H1 (cell line): Measurements from ENCODE around the gene BACE2. TPM values are rescaled to one million over a fixed set of nuclear protein-coding genes. Genes with fewer than 3 reads are reported as not detected.

ENCODE experiments used
- SP1 ChIP-seq: IDR thresholded peaks from 2 replicates; pipeline ENCODE4 v1.6.1; 2011; ENCODE audit warnings: low read depth, low read length
- TEAD4 ChIP-seq: IDR thresholded peaks from 2 replicates; pipeline ENCODE4 v1.6.1; 2012; ENCODE audit warnings: low read depth, low read length, inconsistent platforms, mixed read lengths
- polyA plus RNA-seq, 7 experiments: library from polyadenylated mRNA; depleted of rRNA in 3 of 7; stranded (reverse) in 5 of 7; unstranded in 2 of 7; fragments of >200 nt in 5 of 7; fragments of 200-250 nt in 2 of 7; gene quantifications; 1 replicate in 5 of 7; 2 replicates in 1 of 7; 4 replicates in 1 of 7; pipeline versions ENCODE4 v1.2.1 to v1.2.3, GENCODE V29; 2011 to 2013; ENCODE audit warnings: missing spikeins in 2 of 7, mixed read lengths in 2 of 7
- total RNA-seq: library from RNA; stranded (reverse); fragmentation: NEBNext Ultra II Directional; extraction: Animal tissue kit (Norgen Biotek cat#: 25700); gene quantifications from 2 replicates; pipeline ENCODE4 v1.2.1, GENCODE V29; 2021

Gene BACE2
- total and polyA plus RNA-seq, 2 of the 8 experiments (the other 6 are each of a cell fraction or from before 2014, with no cell fraction given): 8.1 to 10.9 TPM

DNA sequence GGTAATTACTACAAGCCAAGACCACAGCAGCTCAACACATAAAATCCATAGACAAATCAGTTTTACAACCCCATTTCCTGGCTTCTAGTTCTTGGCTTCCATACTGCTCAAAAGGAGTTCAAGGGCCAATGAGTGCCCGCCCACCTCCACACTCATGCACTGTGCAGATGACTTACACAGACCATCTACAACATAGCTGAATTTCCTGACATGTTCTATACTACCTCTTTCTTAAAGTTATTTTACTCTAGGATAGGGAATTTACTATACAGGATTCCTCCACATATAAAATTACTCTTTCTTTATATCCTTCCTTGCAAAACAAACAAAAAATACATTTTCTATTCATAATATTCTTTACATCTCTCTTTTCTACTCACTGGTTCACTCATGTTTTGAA, 14.6 kb downstream of the BACE2 start (continued):
- TF ChIP-seq TEAD4 (no peak), SP1 (no peak)
- TF ChIP-seq, all 59 proteins: peak for 0
